Midbrain (tissue), 1 donor: ENCODE results near the gene JAK3.
A peak's percentile ranks its signal among the peaks of the same experiment; 100 is the strongest.

Source experiments
- DNase-seq: peaks from one replicate; lab custom pipeline; 2025; lab: John Stamatoyannopoulos, UW

The JAK3 gene

DNA sequence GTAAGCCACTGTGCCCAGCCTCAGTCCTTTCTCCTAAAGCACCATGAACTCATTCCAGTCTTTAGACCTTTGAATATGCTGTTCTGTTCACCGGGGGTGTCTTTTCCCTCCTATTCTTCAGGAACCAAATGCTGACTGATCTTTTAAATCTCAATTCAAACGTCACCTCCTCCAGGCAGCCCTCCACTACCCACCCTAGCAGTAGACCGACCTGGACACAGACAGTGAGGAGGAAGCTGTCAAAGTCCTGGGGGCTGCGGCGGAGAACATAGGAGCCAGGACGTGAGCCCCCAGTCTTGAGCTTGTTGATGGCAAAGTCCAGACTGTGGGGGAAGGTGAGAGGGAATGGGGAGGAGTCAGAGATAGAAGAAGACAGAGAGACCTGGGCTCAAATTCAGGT lies 7.8 kb downstream of the JAK3 start:
- no peak for DNase-seq

DNA sequence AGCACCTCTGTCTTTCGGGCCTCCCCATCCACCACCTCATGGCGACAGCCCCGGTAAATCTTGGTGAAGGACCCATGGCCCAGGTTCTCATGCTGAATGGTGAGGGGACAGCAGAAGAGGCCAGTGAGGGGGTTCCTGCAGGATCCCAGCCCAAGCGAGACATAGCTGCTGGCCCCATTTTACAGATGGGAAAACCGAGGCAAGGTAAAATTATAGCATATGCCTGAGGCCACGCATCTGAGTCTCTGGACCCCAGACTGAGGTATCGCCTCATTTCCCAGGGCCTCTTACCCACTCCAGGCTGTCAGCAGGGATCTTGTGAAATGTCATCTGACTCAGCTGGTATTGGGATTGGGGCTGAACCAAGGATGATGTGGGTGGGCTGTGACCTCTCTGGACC lies 9.8 kb downstream of the JAK3 start:
- no peak for DNase-seq

DNA sequence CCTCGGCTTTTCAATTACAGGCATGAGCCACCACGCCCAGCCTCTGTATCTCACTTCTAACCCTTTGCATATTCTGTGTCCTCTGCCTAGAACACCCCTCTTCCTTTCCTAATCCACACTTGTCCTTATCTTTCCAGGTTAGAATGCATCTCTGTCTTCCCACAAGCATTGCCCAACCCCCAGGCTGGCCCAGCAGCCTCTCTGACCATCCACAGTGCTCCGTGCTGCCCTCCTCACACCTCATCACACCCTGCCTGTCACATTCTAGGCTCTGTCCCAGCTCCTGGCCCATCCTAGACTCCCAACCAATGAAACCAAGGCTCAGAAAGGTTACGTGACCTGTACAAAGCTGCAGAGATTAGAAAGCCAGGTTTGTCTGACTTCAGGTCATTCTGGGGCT lies 11.3 kb downstream of the JAK3 start:
- DNase-seq = no peak

DNA sequence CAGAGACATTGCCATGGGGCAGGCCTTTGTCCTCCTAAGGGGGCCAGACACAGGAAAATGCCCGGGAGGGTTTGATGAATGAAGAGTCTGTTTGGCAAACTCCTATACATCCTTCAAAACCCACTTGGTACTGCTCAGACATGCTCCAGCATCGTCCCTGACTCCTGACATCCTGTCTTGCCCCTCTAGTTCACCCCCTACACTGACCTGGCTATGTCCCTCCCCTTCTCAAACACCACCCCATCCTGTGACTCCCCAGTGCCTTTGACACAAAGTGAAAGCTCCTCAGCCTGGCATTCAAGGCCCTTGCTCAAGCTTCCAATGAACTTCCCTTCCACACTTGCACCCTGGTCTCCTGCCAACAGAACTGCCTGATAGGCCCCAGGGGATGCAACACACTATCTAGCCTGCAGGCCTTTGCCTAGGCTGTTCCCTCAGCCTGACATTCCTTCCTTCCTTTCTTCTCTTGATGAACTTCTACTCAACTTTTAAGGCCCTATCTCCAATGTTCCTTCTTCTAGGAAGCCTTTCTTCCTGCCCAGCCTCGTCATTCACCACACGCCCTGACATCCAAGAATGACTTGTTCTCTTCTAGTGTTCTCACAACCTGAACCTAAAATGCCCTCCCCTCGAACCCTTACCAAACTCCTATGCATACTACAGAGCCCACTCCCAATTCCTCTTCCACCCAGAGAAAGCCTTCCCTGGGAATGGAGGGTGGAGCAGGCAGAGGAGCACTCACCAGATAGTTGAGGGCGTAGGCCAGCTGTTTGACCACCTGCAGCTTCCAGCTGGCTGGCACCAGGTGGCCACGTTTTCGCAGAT lies 12.4 kb downstream of the JAK3 start:
- DNase-seq = no peak

DNA sequence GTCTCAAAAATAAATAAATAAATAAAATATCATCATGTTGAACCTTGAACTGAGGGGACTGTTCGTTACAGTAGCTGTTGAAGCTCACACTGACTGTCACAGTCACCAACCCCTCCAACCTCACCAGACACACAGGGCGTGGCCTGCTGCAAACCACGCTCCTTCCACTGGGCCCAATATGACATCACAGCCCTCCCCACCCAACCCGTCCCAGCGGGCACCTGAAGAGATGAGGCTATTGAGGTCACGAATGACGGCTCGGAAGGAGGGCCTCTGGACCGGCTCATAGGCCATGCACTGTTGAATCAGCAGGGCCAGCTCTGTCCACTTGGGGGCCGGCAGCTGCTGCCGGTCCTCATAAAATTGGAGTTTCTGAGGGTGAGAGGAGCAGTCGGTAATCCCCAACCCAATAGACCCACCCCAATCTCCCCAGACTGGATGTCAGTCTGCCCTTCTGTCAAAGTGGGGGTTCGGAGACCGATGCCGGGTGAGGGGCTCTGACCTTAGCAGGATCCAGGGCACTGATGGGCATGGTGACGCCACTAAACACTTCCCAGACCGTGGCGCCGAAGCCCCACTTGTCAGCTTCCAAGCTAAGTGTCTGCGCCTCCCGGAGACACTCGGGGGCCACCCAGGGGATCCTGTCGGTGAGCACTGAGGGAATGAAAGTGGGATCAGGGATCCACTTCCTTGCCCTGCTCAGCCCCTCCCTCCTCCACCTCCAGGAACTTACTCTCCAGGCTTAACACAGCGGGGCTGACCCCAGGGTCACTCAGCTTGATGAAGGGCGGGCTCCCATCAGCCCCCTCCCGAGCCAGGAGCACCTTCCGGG lies 13.2 kb downstream of the JAK3 start:
- DNase-seq = no peak

DNA sequence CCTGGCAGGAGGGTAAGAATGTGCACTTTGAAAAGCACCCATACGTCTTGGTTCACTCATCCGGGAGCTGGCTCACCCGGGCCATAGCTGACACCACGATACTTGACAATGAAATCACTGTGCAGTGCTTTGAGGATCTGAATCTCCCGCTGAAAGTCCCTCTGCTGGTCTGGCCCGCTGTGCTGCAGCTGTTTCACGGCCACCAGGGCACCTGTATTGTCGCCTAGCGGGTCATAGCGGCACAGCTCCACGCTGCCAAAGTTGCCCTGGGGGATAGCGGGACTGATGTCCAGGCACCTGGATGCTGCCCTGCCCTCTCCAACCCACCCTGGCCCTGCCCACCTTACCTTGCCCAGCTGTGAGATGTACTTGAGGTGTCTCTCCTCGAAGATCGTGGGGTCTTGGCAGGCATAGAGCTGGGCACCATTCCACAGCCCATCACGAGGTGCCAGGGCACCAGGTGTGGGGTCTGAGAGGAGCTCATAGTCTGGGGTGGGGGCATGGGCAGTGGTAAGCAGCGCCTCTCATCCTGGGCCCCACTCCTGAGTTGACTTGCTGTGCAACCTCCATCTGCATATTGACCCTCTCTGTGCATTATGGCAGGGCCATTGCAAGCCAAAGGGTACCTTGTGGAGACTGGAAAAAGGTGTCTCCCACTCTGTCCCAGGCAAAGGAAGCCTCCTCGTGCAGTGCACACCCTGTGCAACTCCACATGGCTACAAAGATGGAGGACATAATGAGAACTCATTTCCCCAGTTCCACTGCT lies 15.2 kb downstream of the JAK3 start:
- no peak for DNase-seq

DNA sequence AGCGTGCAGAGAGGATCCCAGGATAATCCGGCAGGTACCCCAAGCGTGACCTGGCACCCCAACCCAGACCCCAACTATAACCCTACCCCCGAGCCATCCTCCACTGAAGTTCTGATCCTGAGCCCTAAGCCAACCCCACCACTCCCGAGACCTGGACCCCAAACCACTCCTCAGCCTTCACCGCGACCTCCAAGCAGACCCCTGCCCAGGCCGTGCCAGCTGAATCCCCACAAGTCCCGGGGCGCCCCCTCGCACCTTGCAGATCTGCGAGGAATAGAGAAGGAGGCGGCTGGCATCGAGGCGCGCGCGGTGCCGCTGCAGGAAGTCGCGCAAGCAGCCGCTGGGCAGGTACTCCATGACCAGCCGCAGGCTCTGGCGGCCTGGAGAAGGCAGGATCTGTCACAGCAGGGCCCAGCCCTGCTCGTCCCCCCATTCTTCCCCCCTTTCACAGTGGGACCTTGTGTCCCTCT lies 16.3 kb downstream of the JAK3 start:
- DNase-seq = no peak

DNA sequence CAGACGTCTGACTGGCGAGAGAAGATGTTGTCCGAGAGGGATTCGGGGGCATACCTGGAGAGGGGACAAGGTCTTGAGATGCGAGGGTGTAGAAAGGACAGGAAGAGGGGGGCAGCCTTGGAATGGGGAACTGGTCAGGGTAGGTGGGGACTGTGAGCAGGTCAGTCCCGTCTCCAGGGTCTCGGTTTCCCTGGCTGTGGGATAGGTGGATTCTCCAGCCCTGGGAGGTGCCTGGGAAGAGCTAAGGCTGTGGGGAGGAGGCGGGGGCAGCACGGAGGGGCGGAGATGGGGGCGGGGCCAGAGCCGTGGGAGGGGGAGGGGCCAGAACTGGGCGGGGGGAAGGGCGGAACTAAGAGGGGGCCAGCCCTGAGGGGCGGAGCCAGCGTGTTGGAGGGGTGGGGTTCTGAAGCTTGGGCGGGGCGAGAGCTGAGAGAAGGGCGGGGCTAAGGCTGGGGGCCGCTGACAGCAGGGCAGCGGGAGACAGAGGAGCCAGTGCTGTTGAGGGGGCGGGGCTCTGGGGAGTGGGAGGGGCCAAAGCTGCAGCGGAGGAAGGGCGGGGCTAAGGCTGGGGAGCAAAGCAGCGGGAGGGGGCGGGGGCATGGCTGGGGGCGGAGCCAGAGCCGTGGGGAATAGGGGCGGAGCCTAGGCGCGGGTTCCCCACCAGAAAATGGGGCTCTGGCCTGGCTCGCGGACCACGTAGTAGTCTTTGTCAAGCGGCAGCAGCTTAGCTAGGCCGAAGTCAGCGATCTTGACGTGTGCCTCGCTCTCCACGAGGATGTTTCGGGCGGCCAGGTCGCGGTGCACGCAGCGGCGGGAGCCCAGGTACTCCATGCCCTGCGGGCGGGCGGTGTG lies 17.0 kb downstream of the JAK3 start:
- DNase-seq = peak; percentile 34

DNA sequence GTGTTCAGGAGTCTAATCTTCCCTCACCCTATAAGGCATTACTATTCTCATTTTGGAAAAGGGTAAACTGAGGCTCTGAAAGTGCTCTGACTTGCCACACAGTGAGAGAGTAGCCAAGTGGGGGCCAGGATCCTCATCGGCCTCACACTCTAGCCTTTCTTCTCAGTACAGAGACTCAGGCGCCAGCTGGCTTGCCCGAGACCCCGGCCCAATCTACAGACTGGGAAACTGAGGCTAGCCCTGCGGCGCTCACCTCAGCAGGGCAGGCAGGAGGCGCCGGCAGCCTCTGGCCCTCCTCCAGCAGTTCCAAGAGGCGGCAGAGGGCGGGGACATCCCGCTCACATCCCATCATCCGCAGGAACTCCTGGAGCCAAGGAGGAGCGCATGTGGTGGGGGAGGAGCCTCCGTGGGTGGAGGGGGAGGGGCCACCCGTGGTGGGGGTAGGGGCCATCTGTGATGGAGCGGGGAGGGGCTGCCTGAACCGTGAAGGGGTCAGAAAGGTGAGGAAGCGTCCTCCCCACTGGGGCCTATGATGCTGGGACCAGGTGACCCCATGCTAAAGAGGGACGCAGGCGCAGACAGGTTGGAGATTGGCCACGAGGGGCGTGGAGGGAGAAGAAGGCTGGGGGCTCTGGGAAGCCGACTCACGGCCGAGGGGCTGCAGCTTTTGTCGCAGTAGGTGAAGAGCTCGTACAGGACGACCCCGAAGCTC lies 17.8 kb downstream of the JAK3 start:
- no peak for DNase-seq

DNA sequence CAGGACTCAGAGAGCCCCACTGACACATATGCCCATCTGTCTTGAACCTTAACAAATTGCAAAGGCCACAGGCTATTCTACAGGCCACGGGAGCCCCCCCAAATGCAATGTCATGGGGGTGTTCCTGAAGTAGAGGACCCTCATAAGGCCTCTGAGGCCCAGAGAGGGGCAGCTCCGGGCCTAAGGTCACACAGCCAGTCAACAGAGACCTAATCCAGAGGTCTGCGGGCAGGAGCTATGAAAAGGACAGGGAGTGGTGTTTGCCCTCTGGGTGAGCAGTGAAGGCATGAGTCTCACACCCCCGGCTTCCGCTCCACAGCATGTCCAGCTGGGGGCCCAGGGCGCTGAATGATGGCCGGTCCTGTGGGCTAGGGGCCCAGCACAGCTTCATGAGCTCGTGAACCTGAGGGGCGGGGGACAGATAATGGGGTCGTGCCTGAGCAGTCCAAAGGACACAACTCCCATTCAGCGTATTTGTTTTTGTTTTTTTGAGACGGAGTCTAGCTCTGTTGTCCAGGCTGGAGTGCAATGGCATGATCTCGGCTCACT lies 21.2 kb downstream of the JAK3 start:
- DNase-seq = no peak

DNA sequence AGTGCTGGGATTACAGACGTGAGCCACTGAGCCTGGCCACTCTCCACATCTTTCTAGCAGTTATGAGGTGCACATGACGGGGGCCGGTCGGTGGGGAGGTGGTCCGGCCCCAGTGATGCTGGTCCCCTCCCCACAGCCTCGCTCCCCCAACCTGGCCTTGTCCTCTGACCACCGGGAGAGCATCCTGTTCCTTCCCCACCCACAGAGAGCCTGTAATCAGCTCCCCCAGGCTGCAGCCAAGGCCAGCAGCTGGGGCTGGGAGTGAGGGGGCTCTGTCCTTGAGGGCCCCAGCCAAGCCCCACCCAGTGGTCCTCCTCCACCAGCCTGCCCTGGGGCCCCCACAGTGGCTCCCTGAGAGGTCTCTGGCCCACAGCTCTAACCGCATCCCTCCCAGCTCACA lies 23.4 kb downstream of the JAK3 start:
- DNase-seq = no peak

DNA sequence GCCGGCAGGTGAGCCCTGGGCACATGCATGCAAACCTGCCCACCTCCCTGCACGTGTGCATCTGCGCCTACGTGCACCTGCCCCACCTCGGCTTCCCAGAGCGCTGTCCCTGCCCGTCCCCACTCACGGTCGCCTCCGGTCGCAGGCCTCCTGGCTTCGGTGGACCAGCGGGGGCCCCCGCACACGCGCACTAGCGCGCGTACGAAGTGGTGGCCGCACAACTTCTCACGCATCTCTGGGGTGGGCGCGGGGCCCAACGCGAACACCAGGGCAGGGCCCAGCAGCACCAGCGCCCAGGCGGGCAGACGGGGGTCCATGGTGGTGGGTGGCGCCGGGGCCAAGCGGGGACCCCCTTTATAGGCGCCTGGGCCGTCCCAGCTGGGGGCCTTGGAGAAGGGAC lies 26.6 kb downstream of the JAK3 start, which contains the start of gene INSL3:
TSS of gene INSL3 (minus strand) at position 330 of the 400 bp plus-strand sequence. CDS start at position 317, 13 bp downstream.
- no peak for DNase-seq

DNA sequence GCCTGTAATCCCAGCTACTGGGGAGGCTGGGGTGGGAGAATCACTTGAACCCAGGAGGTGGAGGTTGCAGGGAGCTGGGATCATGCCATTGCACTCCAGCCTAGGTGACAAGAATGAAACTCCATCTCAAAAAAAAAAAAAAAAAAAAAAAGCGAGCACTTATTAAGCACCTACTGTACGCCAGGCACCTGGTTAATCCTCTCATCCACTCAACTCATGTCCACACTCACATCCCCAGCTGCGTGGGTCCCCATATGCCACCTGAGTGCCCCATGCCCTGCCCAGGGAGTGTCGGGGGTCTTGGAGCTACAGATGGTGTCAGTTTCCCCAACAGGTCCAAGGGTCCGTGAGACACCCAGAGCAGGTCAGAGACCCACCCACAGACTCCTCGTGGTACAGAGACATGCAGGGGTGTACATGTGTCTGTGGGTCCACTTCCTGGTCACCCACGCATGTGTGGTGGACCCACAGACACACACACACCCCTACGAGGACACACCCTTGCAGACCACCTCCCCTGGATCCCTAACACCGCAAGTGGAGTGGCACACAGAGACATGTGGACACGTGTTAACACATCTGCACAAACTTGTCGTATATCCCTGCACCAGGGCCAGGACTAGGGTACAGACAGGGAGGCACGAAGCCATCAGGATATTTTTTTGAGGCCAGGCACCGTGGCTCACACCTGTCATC lies 30.0 kb downstream of the JAK3 start:
- no peak for DNase-seq

DNA sequence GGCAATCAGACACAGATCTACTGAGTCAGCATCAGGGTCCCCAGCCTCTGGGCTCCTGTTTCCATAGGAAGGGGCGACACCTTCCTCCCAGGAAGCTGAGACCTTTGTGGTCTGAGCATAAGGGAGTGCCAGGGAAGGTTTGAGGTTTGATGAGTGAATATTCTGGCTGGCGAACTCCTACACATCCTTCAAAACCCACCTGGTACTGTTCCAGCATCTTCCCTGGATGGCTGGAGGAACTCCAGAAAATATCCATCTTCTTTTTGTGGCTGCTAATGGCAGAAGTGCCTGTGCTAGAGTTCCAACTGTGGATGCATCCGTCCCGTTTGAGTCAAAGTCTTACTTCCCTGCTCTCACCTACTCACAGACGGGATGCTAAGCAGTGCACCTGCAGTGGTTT lies 35.7 kb downstream of the JAK3 start:
- DNase-seq = no peak

DNA sequence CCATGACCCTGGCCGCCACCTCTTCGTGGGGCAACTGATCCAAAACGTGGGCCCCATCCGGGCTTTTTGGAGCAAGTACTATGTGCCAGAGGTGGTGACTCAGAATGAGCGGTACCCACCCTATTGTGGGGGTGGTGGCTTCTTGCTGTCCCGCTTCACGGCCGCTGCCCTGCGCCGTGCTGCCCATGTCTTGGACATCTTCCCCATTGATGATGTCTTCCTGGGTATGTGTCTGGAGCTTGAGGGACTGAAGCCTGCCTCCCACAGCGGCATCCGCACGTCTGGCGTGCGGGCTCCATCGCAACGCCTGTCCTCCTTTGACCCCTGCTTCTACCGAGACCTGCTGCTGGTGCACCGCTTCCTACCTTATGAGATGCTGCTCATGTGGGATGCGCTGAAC lies 36.1 kb downstream of the JAK3 start:
- DNase-seq = no peak

DNA sequence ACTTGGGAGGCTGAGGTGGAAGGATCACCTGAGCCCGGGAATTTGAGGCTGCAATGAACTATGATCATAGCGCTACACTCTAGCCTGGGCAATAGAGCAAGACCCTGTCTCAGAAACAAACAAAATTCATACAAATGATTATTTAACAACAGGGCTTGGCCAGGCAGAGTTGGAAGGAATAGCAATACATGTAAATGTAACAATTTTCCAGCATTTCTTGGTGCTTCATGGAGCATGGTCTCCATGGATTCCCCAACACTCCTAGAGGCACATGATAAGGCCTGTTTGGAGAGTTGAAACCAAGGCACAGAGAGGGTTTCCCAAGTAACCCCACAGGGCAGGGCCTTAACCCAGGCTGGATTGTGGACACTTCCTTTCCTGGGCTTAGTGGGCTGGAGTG lies 36.7 kb downstream of the JAK3 start:
- DNase-seq = no peak

DNA sequence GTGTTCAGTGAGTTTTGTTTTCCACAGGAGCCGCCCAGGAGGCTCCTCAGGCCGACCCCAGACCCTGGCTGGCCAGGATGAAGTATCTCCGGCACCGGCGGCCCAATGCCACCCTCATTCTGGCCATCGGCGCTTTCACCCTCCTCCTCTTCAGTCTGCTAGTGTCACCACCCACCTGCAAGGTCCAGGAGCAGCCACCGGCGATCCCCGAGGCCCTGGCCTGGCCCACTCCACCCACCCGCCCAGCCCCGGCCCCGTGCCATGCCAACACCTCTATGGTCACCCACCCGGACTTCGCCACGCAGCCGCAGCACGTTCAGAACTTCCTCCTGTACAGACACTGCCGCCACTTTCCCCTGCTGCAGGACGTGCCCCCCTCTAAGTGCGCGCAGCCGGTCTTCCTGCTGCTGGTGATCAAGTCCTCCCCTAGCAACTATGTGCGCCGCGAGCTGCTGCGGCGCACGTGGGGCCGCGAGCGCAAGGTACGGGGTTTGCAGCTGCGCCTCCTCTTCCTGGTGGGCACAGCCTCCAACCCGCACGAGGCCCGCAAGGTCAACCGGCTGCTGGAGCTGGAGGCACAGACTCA lies 40.0 kb downstream of the JAK3 start:
- no peak for DNase-seq

DNA sequence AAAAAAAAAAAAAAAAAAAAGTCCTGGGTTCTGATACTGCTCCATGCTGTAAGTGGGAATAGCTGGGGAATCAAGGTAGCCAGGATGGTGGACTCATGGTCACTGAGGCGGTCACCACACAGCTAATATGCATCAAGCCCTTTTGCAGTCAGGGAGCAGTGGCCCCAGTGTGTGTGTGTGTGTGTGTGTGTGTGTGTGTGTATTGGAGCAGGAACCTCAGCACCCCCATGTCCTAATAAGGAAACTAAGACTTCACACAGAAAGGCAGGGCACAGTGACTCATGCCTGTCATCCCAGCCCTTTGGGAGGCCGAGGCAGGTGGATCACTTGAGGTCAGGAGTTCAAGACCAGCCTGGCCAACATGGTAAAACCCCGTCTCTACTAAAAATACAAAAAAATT lies 40.8 kb downstream of the JAK3 start:
- no peak for DNase-seq

DNA sequence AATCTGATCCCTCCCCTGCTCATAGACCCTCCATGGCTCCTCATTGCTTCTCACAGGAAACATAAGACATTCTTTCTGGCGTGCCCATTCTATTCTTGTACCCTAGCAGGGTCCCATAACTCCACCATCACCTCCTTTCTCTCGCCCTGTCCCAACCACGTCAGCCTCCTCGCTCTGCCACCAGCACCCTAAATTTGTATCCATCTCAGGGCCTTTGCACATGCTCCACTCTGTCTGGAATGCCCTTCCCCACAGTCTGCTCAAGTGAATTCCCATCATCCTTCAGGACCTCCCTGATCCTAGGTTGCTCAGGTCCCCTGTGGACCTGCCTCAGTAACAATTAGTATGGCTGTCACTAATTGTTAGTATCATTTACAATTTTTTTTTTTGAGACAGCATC lies 42.4 kb downstream of the JAK3 start:
- DNase-seq = no peak
